K562 (cell line): ENCODE results near the gene ANKRD12. TPM values are rescaled to one million over a fixed set of nuclear protein-coding genes. Genes with fewer than 3 reads are reported as not detected.
A peak's percentile ranks its signal among the peaks of the same experiment; 100 is the strongest.

Experiments
- ATAC-seq: fragments of 200-7000 bp; cut with Tn5 transposase; 3 replicates; pipeline ENCODE4 v1.9.1; 2020; ENCODE audit warnings: moderate library complexity
- BruUV-seq: library from RNA; stranded (reverse); fragments of 400-500 nt; replicated peaks from 2 replicates; lab custom pipeline; 2021; lab: Mats Ljungman, UMichigan
- CTCF ChIA-PET: fragments of 300-600 bp; formaldehyde crosslinking; extraction: SDS; loops from one replicate; lab custom pipeline; 2021; ENCODE audit warnings: low intra/inter-chr PET ratio; lab: Yijun Ruan, JAX
- POLR2A ChIA-PET: fragments of 300-600, 350-650 bp; sonication (Branson Sonifier 250); formaldehyde crosslinking; extraction: SDS; loops from one replicate; lab custom pipeline; 2021; ENCODE audit warnings: antibody characterized with exemption, inconsistent platforms; lab: Yijun Ruan, JAX
- DNase-seq, 4 experiments: peaks; one replicate each; pipeline versions ENCODE4 v3.0.0 to v3.0.0-alpha.2; 2011 to 2018; ENCODE audit warnings: low spot score in 3 of 4, mixed read lengths in 3 of 4; ENCODE audit errors: extremely low read depth in 1 of 4
- FAIRE-seq: peaks from 2 replicates; lab custom pipeline; 2011; peaks lifted over from hg19 to GRCh38; lab: Jason Lieb, UNC
- H2AFZ ChIP-seq: 2 replicates; pipeline ENCODE4 v1.6.0; 2011; ENCODE audit warnings: low read depth, low read length, control low read depth, inconsistent platforms
- H3K27ac ChIP-seq: fragments of 200-600 bp; 3 replicates; pipeline ENCODE4 v1.8.0; 2011; ENCODE audit warnings: low read depth, mild to moderate bottlenecking, control low read depth, inconsistent platforms, low read length, moderate library complexity, mixed read lengths; ENCODE audit errors: extremely low read depth
- H3K27me3 ChIP-seq, 2 experiments: fragments of 300-600 bp in 1 of 2; 2 replicates in 1 of 2; 3 replicates in 1 of 2; pipeline versions ENCODE4 v1.6.0 to v1.8.0; 2011; ENCODE audit warnings: inconsistent platforms in 2 of 2, low read length in 2 of 2, mild to moderate bottlenecking in 1 of 2, mixed read lengths in 1 of 2, moderate library complexity in 1 of 2; ENCODE audit not compliant: control insufficient read depth in 2 of 2, insufficient read depth in 2 of 2
- H3K36me3 ChIP-seq: fragments of 300-600 bp; 3 replicates; pipeline ENCODE4 v1.8.0; 2011; ENCODE audit warnings: mild to moderate bottlenecking, low read length, inconsistent platforms; ENCODE audit not compliant: control insufficient read depth, insufficient read depth
- H3K4me1 ChIP-seq, 2 experiments: fragments of 200-600 bp in 1 of 2; replicated peaks in 1 of 2; 2 replicates in 1 of 2; 3 replicates in 1 of 2; pipeline versions ENCODE4 v1.5.1 to v1.8.0; 2011; ENCODE audit warnings: inconsistent platforms in 2 of 2, low read length in 2 of 2, mild to moderate bottlenecking in 1 of 2, mixed read lengths in 1 of 2, moderate library complexity in 1 of 2; ENCODE audit not compliant: control insufficient read depth in 2 of 2, insufficient read depth in 2 of 2
- H3K4me2 ChIP-seq: 2 replicates; pipeline ENCODE4 v1.6.1; 2011; ENCODE audit warnings: low read length, control low read depth, inconsistent platforms, mixed read lengths; ENCODE audit not compliant: insufficient read depth
- H3K4me3 ChIP-seq: fragments of 200-600 bp; sonication (generic), shearing (Covaris generic); 2 replicates; pipeline ENCODE4 v1.5.1; 2016; ENCODE audit warnings: control low read depth, inconsistent platforms
- H3K79me2 ChIP-seq: fragments of 200-600 bp; 3 replicates; pipeline ENCODE4 v1.8.0; 2011; ENCODE audit warnings: low read length, inconsistent platforms; ENCODE audit not compliant: control insufficient read depth, insufficient read depth
- H3K9ac ChIP-seq, 2 experiments: 2 replicates each; pipeline versions ENCODE4 v1.6.0 to v1.6.1; 2011; ENCODE audit warnings: low read depth in 2 of 2, low read length in 2 of 2, control low read depth in 1 of 2, inconsistent platforms in 1 of 2, mild to moderate bottlenecking in 1 of 2, mixed read lengths in 1 of 2; ENCODE audit not compliant: insufficient read depth in 1 of 2
- H3K9me1 ChIP-seq: one replicate; pipeline ENCODE4 v1.6.0; 2011; ENCODE audit warnings: inconsistent platforms, mild to moderate bottlenecking, low read length, moderate library complexity; ENCODE audit not compliant: control insufficient read depth, insufficient read depth
- H3K9me3 ChIP-seq: replicated peaks from 2 replicates; pipeline ENCODE4 v1.5.1; 2011; ENCODE audit warnings: low read depth, low read length, inconsistent platforms; ENCODE audit not compliant: control insufficient read depth, insufficient read depth
- H4K20me1 ChIP-seq: replicated peaks from 2 replicates; pipeline ENCODE4 v1.6.1; 2011; ENCODE audit warnings: low read length, inconsistent platforms, mixed read lengths; ENCODE audit not compliant: control insufficient read depth, insufficient read depth
- C11orf30 ChIP-seq: fragments of 450-650 bp; IDR thresholded peaks from 2 replicates; pipeline ENCODE4 v1.6.1; 2016; ENCODE audit warnings: low read depth, mild to moderate bottlenecking
- FOSL1 ChIP-seq: fragments of 200-800 bp; sonication (Bioruptor generic); conservative IDR thresholded peaks from 2 replicates; pipeline ENCODE4 v1.6.1; 2016; ENCODE audit warnings: missing genetic modification characterization, missing compliant biosample characterization
- MBD2 ChIP-seq: sonication (generic); IDR thresholded peaks from 2 replicates; pipeline ENCODE4 v1.6.1; 2016; ENCODE audit warnings: low read depth, borderline replicate concordance
- PHB ChIP-seq: fragments of 250-450 bp; sonication (Bioruptor Pico); IDR thresholded peaks from 2 replicates; pipeline ENCODE4 v1.5.0; 2021
- PTRF ChIP-seq: fragments of 450-650 bp; IDR thresholded peaks from 2 replicates; pipeline ENCODE4 v1.6.1; 2016; ENCODE audit warnings: mild to moderate bottlenecking, missing genetic modification characterization, missing compliant biosample characterization
- TAF15 ChIP-seq: fragments of 200-400 bp; formaldehyde crosslinking; IDR thresholded peaks from 2 replicates; pipeline ENCODE4 v1.6.1; 2017; ENCODE audit warnings: mild to moderate bottlenecking, low read depth, low read length, moderate library complexity
- ZC3H8 ChIP-seq: fragments of 450-650 bp; IDR thresholded peaks from 2 replicates; pipeline ENCODE4 v1.6.1; 2017
- ZNF316 ChIP-seq: fragments of 450-650 bp; IDR thresholded peaks from 2 replicates; pipeline ENCODE4 v1.6.1; 2016
- ZNF561 ChIP-seq: fragments of 450-650 bp; formaldehyde crosslinking; conservative IDR thresholded peaks from 2 replicates; pipeline ENCODE4 v1.4.0; 2020; ENCODE audit warnings: mild to moderate bottlenecking, moderate library complexity
- ZNF77 ChIP-seq: fragments of 250-450 bp; sonication (Bioruptor Pico); IDR thresholded peaks from 2 replicates; pipeline ENCODE4 v1.5.0; 2020
- WGBS: fragments of 100-300 bp; shearing (Covaris generic); methylation state at CpG from one replicate; pipeline ENCODE4 v1.1.6; 2016; ENCODE audit warnings: low coverage, mixed read lengths; ENCODE audit not compliant: insufficient coverage; ENCODE audit errors: missing lambda C conversion rate; 5-methylcytosine and 5-hydroxymethylcytosine counted together
- in situ Hi-C: fragments of 300-500 bp; cut with MboI; formaldehyde crosslinking; loops from 4 replicates; pipeline ENCODE4 v1.15.0; 2018; ENCODE audit warnings: inconsistent platforms, mixed read lengths
- intact Hi-C: fragments of 100-400 bp; cut with micrococcal nuclease; formaldehyde crosslinking; loops from 2 replicates; pipeline ENCODE4 v1.14.2; 2022
- polyA plus RNA-seq, 8 experiments: library from polyadenylated mRNA; depleted of rRNA in 4 of 8; stranded (reverse) in 5 of 8; unstranded in 3 of 8; fragments of >200 nt; fragmentation: Nextera tagmentation in 2 of 8; fragmentation: Illumina TruSeq in 1 of 8; extraction: Ambion mirVana in 2 of 8; extraction: Trizol in 1 of 8; gene quantifications; 2 replicates each; pipeline versions ENCODE4 v1.2.1 to v1.2.3, GENCODE V29; 2011 to 2014; ENCODE audit warnings: inconsistent platforms in 1 of 8, missing spikeins in 1 of 8
- total RNA-seq, 7 experiments: library from RNA; depleted of rRNA in 6 of 7; stranded (reverse); fragments of >200 nt in 6 of 7; fragmentation: Illumina TruSeq in 2 of 7; extraction: Trizol in 2 of 7; gene quantifications; 2 replicates each; pipeline versions ENCODE4 v1.2.1 to v1.2.3, GENCODE V29; 2011 to 2021; ENCODE audit warnings: low replicate concordance in 1 of 7
- TF ChIP-seq, protein P1 (sequence below), 2 experiments: fragments of 450-650 bp in 1 of 2; sonication (generic) in 1 of 2; formaldehyde crosslinking in 1 of 2; IDR thresholded peaks in 1 of 2; conservative IDR thresholded peaks in 1 of 2; 2 replicates each; pipeline versions ENCODE4 v1.6.1 to v1.8.1; 2016 to 2023; ENCODE audit warnings: mild to moderate bottlenecking in 2 of 2, moderate library complexity in 2 of 2, inconsistent platforms in 1 of 2, missing genetic modification reagents in 1 of 2

Gene ANKRD12
- total and polyA plus RNA-seq, 9 of the 15 experiments (the other 6 are each of a cell fraction or from before 2014, with no cell fraction given), result 6.6 to 28.2 (median 16.0) TPM

DNA sequence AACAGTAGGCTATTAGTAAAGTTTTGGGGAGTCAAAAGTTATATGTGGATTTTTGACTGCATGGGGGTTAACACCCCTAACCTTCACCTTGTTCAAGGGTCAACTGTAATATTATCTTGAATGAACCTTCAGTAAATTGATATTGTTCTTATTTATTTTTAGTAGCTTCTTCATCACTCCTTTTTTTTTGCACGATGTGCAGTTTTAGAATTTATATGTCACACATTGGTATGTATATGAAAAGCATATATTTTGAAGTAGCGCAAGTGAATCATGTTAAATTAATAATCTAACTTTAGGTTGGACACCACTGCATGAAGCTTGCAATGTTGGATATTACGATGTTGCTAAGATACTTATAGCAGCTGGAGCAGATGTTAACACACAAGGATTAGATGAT is 79.9 kb downstream of the ANKRD12 start:
- Histone ChIP-seq H3K27me3 (no peaks in the 10 kb centered on the region), H3K9me3 (no peaks in the 10 kb centered on the region), H3K9ac (no peak overlapping the region), H3K79me2 (no peaks in the 10 kb centered on the region), H3K9me1 (no peaks in the 10 kb centered on the region), H2AFZ (no peak overlapping the region), H3K4me3 (no peak overlapping the region), H3K4me1 (no peaks in the 10 kb centered on the region), H3K27ac (no peak overlapping the region), H3K36me3 (peaks cover 69% of the 10 kb centered on the region), H3K4me2 (no peak overlapping the region), H4K20me1 (no peaks in the 10 kb centered on the region)
- DNase-seq, result no peak
- WGBS, result 97% methylated on average over 3 of the region's 3 CpGs
- TF ChIP-seq ZC3H8, result no peak
- peak; percentile 83 for TF ChIP-seq ZNF316
- no peak for TF ChIP-seq PHB (CRISPR knock-in tag)
- TF ChIP-seq C11orf30, result peak; percentile 62
- ATAC-seq, result no peak
- no TSS peak for BruUV-seq
- intact Hi-C loops, result no loop called here
- in situ Hi-C loops, result no loop called here
- ChIA-PET POLR2A (interaction anchor here (1.3 kb wide), 1 partner anchor 11 kb away, joined by 4 read pairs; no protein-coding TSS in a partner anchor), CTCF (no interaction called here)
- FAIRE-seq, result no peak

DNA sequence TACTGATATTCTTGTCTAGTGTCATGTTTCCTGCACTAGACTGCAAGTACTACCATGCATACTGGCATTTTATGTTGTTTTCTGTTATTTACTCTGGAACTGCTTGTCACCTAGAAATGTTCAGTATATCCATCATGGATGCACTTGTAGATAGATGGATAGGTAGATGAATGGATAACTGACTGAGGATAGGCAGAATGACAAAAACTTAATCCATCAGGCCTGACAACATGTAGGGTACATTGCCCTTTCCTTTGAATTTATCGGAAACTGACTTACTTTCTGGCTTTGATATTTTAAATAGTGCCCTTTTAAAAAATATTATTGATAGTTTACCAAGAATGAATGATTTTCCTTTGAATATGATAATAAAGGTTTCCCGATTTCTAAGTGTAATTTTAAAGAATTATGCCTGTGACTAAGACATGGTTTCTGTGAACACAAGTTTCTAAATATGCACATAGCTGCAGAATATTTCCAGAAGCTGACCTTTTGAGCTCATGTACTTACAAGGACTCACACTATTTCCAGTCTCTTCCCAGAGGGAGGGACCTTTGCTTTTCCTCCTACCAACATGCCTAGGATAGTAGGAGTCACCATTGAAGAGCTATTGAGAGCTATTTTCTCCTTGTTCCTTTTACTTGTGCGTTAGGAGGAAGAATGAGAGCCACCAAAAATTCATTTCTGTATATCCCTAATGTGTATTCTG is 81.3 kb downstream of the ANKRD12 start:
- H2AFZ ChIP-seq, result no peak overlapping the region
- ATAC-seq (no peak), FAIRE-seq (no peak), DNase-seq (no peak)
- intact Hi-C loops, result no loop called here
- H3K9ac ChIP-seq, result no peak overlapping the region
- peaks cover 69% of the 10 kb centered on the region for H3K36me3 ChIP-seq
- ChIA-PET CTCF (no interaction called here), POLR2A (interaction anchor here (1.0 to 1.5 kb wide), 2 partner anchors 13 to 18 kb away, joined by 4 to 5 read pairs; no protein-coding TSS in a partner anchor)
- H3K4me2 ChIP-seq, result no peak overlapping the region
- H3K9me1 ChIP-seq, result no peaks in the 10 kb centered on the region
- in situ Hi-C loops, result no loop called here
- H3K4me1 ChIP-seq, result no peaks in the 10 kb centered on the region
- TF ChIP-seq ZNF561 (CRISPR knock-in tag) (no peak), ZNF77 (no peak), FOSL1 (tag) (no peak), TAF15 (no peak), MBD2 (no peak), PTRF (tag) (no peak)
- TF ChIP-seq, protein P1, sequence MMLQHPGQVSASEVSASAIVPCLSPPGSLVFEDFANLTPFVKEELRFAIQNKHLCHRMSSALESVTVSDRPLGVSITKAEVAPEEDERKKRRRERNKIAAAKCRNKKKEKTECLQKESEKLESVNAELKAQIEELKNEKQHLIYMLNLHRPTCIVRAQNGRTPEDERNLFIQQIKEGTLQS (IDR thresholded peaks at IDR 0.05), result no peak
- TF ChIP-seq, protein P1 (CRISPR knock-in tag; conservative IDR thresholded peaks at IDR 0.05), result no peak
- H3K9me3 ChIP-seq, result no peaks in the 10 kb centered on the region
- H3K79me2 ChIP-seq, result no peaks in the 10 kb centered on the region
- no peaks in the 10 kb centered on the region for H3K27me3 ChIP-seq
- WGBS, result 83% methylated on average over 3 of the region's 3 CpGs
- H3K4me3 ChIP-seq, result no peak overlapping the region
- no TSS peak for BruUV-seq
- H3K27ac ChIP-seq, result no peak overlapping the region
- no peaks in the 10 kb centered on the region for H4K20me1 ChIP-seq
